IMR-90 (cell line): ENCODE data around the gene C16orf86. TPM values are rescaled to one million over a fixed set of nuclear protein-coding genes. Genes with fewer than 3 reads are reported as not detected.

ENCODE experiments used
- ATAC-seq: fragments of 200-7000 bp; cut with Tn5 transposase; 2 replicates; pipeline ENCODE4 v1.9.1; 2020; ENCODE audit warnings: low read depth, mild to moderate bottlenecking, moderate library complexity
- BruUV-seq: library from RNA; stranded (reverse); fragments of 400-500 nt; replicated peaks from 2 replicates; lab custom pipeline; 2021; lab: Mats Ljungman, UMichigan
- CTCF ChIA-PET: fragments of 300-600 bp; formaldehyde crosslinking; extraction: SDS; loops from one replicate; lab custom pipeline; 2021; ENCODE audit warnings: antibody characterized with exemption; lab: Yijun Ruan, JAX
- POLR2A ChIA-PET: fragments of 300-600 bp; sonication (Branson Sonifier 250); formaldehyde crosslinking; loops from one replicate; lab custom pipeline; 2022; ENCODE audit warnings: antibody characterized with exemption; ENCODE audit not compliant: unreplicated experiment; lab: Charles Lee
- DNase-seq: peaks from one replicate; pipeline ENCODE4 v3.0.0; 2013
- H2AFZ ChIP-seq: replicated peaks from 2 replicates; pipeline ENCODE3; 2013; ENCODE audit warnings: low read length, mild to moderate bottlenecking; ENCODE audit not compliant: poor library complexity
- H2AK5ac ChIP-seq: 2 replicates; pipeline ENCODE4 v1.6.1; 2013; ENCODE audit warnings: low read depth, low read length, inconsistent platforms
- H2AK9ac ChIP-seq: replicated peaks from 2 replicates; pipeline ENCODE3; 2013; ENCODE audit warnings: mild to moderate bottlenecking, low read depth, low read length, moderate library complexity; ENCODE audit not compliant: poor library complexity
- H2BK120ac ChIP-seq: 2 replicates; pipeline ENCODE4 v1.6.1; 2013; ENCODE audit warnings: low read depth, low read length, inconsistent platforms
- H2BK15ac ChIP-seq: 3 replicates; pipeline ENCODE4 v1.6.1; 2013; ENCODE audit warnings: low read depth, low read length, inconsistent platforms
- H2BK20ac ChIP-seq: 2 replicates; pipeline ENCODE4 v1.6.1; 2013; ENCODE audit warnings: low read depth, mild to moderate bottlenecking, inconsistent platforms, low read length, moderate library complexity
- H2BK5ac ChIP-seq: 2 replicates; pipeline ENCODE4 v1.6.1; 2013; ENCODE audit warnings: mild to moderate bottlenecking, low read depth, low read length, inconsistent platforms; ENCODE audit not compliant: poor library complexity, severe bottlenecking
- H3K14ac ChIP-seq: replicated peaks from 2 replicates; pipeline ENCODE4 v1.6.1; 2013; ENCODE audit warnings: low read depth, low read length, inconsistent platforms
- H3K18ac ChIP-seq: 2 replicates; pipeline ENCODE4 v1.6.1; 2013; ENCODE audit warnings: low read depth, low read length, control low read depth
- H3K23ac ChIP-seq: 2 replicates; pipeline ENCODE4 v1.6.1; 2013; ENCODE audit warnings: low read depth, low read length, inconsistent platforms
- H3K27ac ChIP-seq: 2 replicates; pipeline ENCODE4 v1.5.1; 2013; ENCODE audit warnings: mild to moderate bottlenecking, control low read depth, low read length; ENCODE audit not compliant: insufficient read depth
- H3K27me3 ChIP-seq: 2 replicates; pipeline ENCODE4 v1.6.1; 2013; ENCODE audit warnings: low read length; ENCODE audit not compliant: control insufficient read depth, insufficient read depth
- H3K36me3 ChIP-seq: 2 replicates; pipeline ENCODE4 v1.6.1; 2013; ENCODE audit warnings: low read length, mixed read lengths; ENCODE audit not compliant: control insufficient read depth, insufficient read depth
- H3K4ac ChIP-seq: 2 replicates; pipeline ENCODE4 v1.6.1; 2013; ENCODE audit warnings: low read depth, low read length, inconsistent platforms
- H3K4me1 ChIP-seq: 2 replicates; pipeline ENCODE4 v1.6.1; 2013; ENCODE audit warnings: low read length, mixed read lengths; ENCODE audit not compliant: control insufficient read depth, insufficient read depth
- H3K4me2 ChIP-seq: 2 replicates; pipeline ENCODE4 v1.6.1; 2013; ENCODE audit warnings: low read depth, mild to moderate bottlenecking, control low read depth, low read length, moderate library complexity
- H3K4me3 ChIP-seq: 2 replicates; pipeline ENCODE4 v1.5.1; 2013; ENCODE audit warnings: low read depth, mild to moderate bottlenecking, control low read depth, low read length, moderate library complexity; ENCODE audit not compliant: insufficient read depth
- H3K56ac ChIP-seq: 2 replicates; pipeline ENCODE4 v1.6.1; 2013; ENCODE audit warnings: low read length, inconsistent platforms; ENCODE audit not compliant: insufficient read depth; ENCODE audit errors: extremely low read depth
- H3K79me1 ChIP-seq, 2 experiments: 2 replicates each; pipeline ENCODE4 v1.6.1; 2013; ENCODE audit warnings: low read length in 2 of 2, inconsistent platforms in 1 of 2, low read depth in 1 of 2
- H3K9ac ChIP-seq: 2 replicates; pipeline ENCODE4 v1.6.1; 2013; ENCODE audit warnings: low read depth, low read length, control low read depth
- H3K9me1 ChIP-seq: 2 replicates; pipeline ENCODE4 v1.6.1; 2013; ENCODE audit warnings: low read length, inconsistent platforms; ENCODE audit not compliant: insufficient read depth
- H3K9me3 ChIP-seq: 2 replicates; pipeline ENCODE4 v1.6.1; 2013; ENCODE audit warnings: low read length; ENCODE audit not compliant: control insufficient read depth, insufficient read depth
- H4K20me1 ChIP-seq: 2 replicates; pipeline ENCODE4 v1.6.1; 2013; ENCODE audit warnings: low read length, inconsistent platforms; ENCODE audit not compliant: insufficient read depth
- H4K5ac ChIP-seq: 2 replicates; pipeline ENCODE4 v1.6.1; 2013; ENCODE audit warnings: mild to moderate bottlenecking, low read depth, low read length, control low read depth
- H4K8ac ChIP-seq, 2 experiments: 2 replicates each; pipeline ENCODE4 v1.6.1; 2013; ENCODE audit warnings: low read depth in 2 of 2, low read length in 2 of 2, control low read depth in 1 of 2, inconsistent platforms in 1 of 2
- H4K91ac ChIP-seq: 2 replicates; pipeline ENCODE4 v1.6.1; 2013; ENCODE audit warnings: low read depth, low read length, inconsistent platforms; ENCODE audit not compliant: insufficient read depth
- BHLHE40 ChIP-seq: fragments of 150-350 bp; IDR thresholded peaks from 2 replicates; pipeline ENCODE4 v1.6.1; 2016; ENCODE audit warnings: mild to moderate bottlenecking, low read depth, low read length
- CEBPB ChIP-seq: IDR thresholded peaks from 2 replicates; pipeline ENCODE4 v1.6.1; 2012; ENCODE audit warnings: low read depth, low read length, improper control_type of control experiment
- FOS ChIP-seq: fragments of 150-350 bp; IDR thresholded peaks from 2 replicates; pipeline ENCODE4 v1.6.1; 2016; ENCODE audit warnings: low read depth, low read length
- MAZ ChIP-seq: IDR thresholded peaks from 2 replicates; pipeline ENCODE4 v1.6.1; 2012; ENCODE audit warnings: low read depth, mild to moderate bottlenecking, low read length, improper control_type of control experiment, moderate library complexity, borderline replicate concordance
- MXI1 ChIP-seq: IDR thresholded peaks from 2 replicates; pipeline ENCODE4 v1.6.1; 2012; ENCODE audit warnings: low read depth, mild to moderate bottlenecking, low read length, moderate library complexity, borderline replicate concordance
- NFE2L2 ChIP-seq: fragments of 150-350 bp; IDR thresholded peaks from 2 replicates; pipeline ENCODE4 v1.6.1; 2016; ENCODE audit warnings: low read depth, mild to moderate bottlenecking, low read length
- POLR2A ChIP-seq: IDR thresholded peaks from 2 replicates; pipeline ENCODE4 v1.6.1; 2012; ENCODE audit warnings: mild to moderate bottlenecking, low read depth, low read length
- RAD21 ChIP-seq: IDR thresholded peaks from 2 replicates; pipeline ENCODE4 v1.6.1; 2012; ENCODE audit warnings: low read length, improper control_type of control experiment
- RFX5 ChIP-seq: IDR thresholded peaks from 2 replicates; pipeline ENCODE4 v1.8.0; 2012; ENCODE audit warnings: low read depth, mild to moderate bottlenecking, low read length, moderate library complexity
- SMC3 ChIP-seq: fragments of 150-350 bp; IDR thresholded peaks from 2 replicates; pipeline ENCODE4 v1.6.1; 2016; ENCODE audit warnings: low read depth, mild to moderate bottlenecking, antibody characterized with exemption, low read length, moderate library complexity
- WGBS, 2 experiments: methylation state at CpG; one replicate each; pipeline versions ENCODE4 v1.1.5 to v1.1.7; 2013; ENCODE audit warnings: missing lambda C conversion rate in 2 of 2; ENCODE audit not compliant: insufficient read length in 1 of 2; ENCODE audit errors: extremely low coverage in 2 of 2; 5-methylcytosine and 5-hydroxymethylcytosine counted together
- dilution Hi-C: fragments of 300-500 bp; cut with HindIII; formaldehyde crosslinking; loops from one replicate; pipeline ENCODE4 v1.14.3; 2018; ENCODE audit warnings: low sequenced_read_pairs; ENCODE audit not compliant: unreplicated experiment
- in situ Hi-C: fragments of 300-500 bp; cut with MboI; formaldehyde crosslinking; loops from 3 replicates; pipeline ENCODE4 v1.14.3; 2019; ENCODE audit warnings: low sequenced_read_pairs, inconsistent platforms, mixed read lengths
- intact Hi-C: fragments of 100-400 bp; cut with micrococcal nuclease; formaldehyde crosslinking; loops from 2 replicates; pipeline ENCODE4 v1.10.0; 2022
- polyA plus RNA-seq, 3 experiments: library from polyadenylated mRNA; depleted of rRNA; stranded (reverse); fragments of >200 nt; gene quantifications; 2 replicates each; pipeline ENCODE4 v1.2.3, GENCODE V29; 2012; ENCODE audit warnings: low replicate concordance in 1 of 3
- total RNA-seq: library from RNA; depleted of rRNA; stranded (reverse); fragments of >200 nt; gene quantifications from 2 replicates; pipeline ENCODE4 v1.2.3, GENCODE V29; 2012
- TF ChIP-seq, protein P1 (sequence below): conservative IDR thresholded peaks from 2 replicates; pipeline ENCODE4 v1.5.1; 2012; ENCODE audit warnings: mild to moderate bottlenecking, low read depth, low read length, improper control_type of control experiment
- TF ChIP-seq, protein P2 (sequence below): fragments of 150-350 bp; IDR thresholded peaks from 2 replicates; pipeline ENCODE4 v1.6.1; 2016; ENCODE audit warnings: low read depth, mild to moderate bottlenecking, low read length, moderate library complexity, borderline replicate concordance

Gene C16orf86
- total and polyA plus RNA-seq, 2 of the 4 experiments (the other 2 are of a cell fraction), result 0.54 to 0.70 TPM

DNA sequence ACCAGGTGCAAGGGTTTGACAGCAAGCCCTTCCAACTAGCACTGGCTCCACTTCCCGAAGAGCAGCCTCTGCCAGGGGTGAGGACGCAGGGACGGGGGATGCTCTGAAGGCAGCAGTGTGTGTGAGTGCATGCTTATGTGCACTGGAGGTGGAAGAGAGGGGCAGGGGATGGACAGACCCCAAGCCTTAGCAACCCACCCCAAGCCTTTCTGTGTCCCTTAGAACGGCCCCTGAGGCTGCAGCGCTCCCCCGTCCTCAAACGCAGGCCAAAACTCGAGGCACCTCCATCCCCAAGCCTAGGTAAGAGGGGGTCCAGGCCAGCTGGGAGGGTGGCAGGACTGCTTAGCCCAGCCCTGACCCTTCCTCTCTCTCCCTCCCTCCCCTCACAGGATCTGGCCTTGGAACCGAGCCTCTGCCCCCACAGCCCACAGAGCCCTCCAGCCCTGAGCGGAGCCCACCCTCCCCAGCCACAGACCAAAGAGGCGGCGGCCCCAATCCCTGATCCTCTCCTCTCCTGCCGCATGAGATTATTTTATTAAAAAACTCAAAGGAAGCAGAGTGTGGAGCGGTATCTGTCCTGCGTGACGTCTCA, 9.5 kb upstream of the C16orf86 start:
- peaks cover 9% of the 10 kb centered on the region; the same call in 1 of the 2 replicates for H3K4me1 ChIP-seq
- no peak overlapping the region for H3K9ac ChIP-seq
- H3K14ac ChIP-seq, result no peak overlapping the region
- no peak overlapping the region for H3K4me2 ChIP-seq
- H3K4me3 ChIP-seq, result no peak overlapping the region
- H4K5ac ChIP-seq, result no peak overlapping the region
- no peak overlapping the region for H3K56ac ChIP-seq
- ChIA-PET POLR2A (no interaction called here), CTCF (interaction anchor here (1.1 kb wide), 1 partner anchor 12 kb away, joined by 4 read pairs; the partner anchor contains the start of gene CARMIL2)
- H3K23ac ChIP-seq, result no peak overlapping the region
- H2BK20ac ChIP-seq, result no peak overlapping the region
- H2BK120ac ChIP-seq, result no peak overlapping the region
- 0 out of 2 replicates have a peak, but pooled peaks cover 1% of the 10 kb centered on the region for H3K36me3 ChIP-seq
- intact Hi-C loops (no loop called here), in situ Hi-C loops (no loop called here), dilution Hi-C loops (no loop called here)
- no peak overlapping the region for H2AFZ ChIP-seq
- no peaks in the 10 kb centered on the region for H3K9me3 ChIP-seq
- H4K91ac ChIP-seq, result no peak overlapping the region
- no peak for DNase-seq
- H4K20me1 ChIP-seq, result peaks cover 10% of the 10 kb centered on the region
- TF ChIP-seq, protein P1, sequence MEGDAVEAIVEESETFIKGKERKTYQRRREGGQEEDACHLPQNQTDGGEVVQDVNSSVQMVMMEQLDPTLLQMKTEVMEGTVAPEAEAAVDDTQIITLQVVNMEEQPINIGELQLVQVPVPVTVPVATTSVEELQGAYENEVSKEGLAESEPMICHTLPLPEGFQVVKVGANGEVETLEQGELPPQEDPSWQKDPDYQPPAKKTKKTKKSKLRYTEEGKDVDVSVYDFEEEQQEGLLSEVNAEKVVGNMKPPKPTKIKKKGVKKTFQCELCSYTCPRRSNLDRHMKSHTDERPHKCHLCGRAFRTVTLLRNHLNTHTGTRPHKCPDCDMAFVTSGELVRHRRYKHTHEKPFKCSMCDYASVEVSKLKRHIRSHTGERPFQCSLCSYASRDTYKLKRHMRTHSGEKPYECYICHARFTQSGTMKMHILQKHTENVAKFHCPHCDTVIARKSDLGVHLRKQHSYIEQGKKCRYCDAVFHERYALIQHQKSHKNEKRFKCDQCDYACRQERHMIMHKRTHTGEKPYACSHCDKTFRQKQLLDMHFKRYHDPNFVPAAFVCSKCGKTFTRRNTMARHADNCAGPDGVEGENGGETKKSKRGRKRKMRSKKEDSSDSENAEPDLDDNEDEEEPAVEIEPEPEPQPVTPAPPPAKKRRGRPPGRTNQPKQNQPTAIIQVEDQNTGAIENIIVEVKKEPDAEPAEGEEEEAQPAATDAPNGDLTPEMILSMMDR, result no peak
- no peak for TF ChIP-seq RAD21
- TF ChIP-seq SMC3, result no peak
- TF ChIP-seq NFE2L2, result no peak
- TF ChIP-seq FOS, result no peak
- no peak for TF ChIP-seq MAZ
- TF ChIP-seq BHLHE40, result no peak
- TF ChIP-seq RFX5, result no peak
- TF ChIP-seq CEBPB, result no peak
- TF ChIP-seq, protein P2, sequence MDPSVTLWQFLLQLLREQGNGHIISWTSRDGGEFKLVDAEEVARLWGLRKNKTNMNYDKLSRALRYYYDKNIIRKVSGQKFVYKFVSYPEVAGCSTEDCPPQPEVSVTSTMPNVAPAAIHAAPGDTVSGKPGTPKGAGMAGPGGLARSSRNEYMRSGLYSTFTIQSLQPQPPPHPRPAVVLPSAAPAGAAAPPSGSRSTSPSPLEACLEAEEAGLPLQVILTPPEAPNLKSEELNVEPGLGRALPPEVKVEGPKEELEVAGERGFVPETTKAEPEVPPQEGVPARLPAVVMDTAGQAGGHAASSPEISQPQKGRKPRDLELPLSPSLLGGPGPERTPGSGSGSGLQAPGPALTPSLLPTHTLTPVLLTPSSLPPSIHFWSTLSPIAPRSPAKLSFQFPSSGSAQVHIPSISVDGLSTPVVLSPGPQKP, result no peak
- TF ChIP-seq POLR2A, result no peak
- TF ChIP-seq MXI1, result no peak
- no peak overlapping the region for H3K27ac ChIP-seq
- H3K27me3 ChIP-seq, result peaks cover 4% of the 10 kb centered on the region
- no peak overlapping the region for H2AK5ac ChIP-seq
- ATAC-seq, result no peak
- H3K18ac ChIP-seq, result no peak overlapping the region
- H3K4ac ChIP-seq, result no peak overlapping the region
- no peak overlapping the region for H2BK5ac ChIP-seq
- H3K9me1 ChIP-seq, result peaks cover 7% of the 10 kb centered on the region
- H2AK9ac ChIP-seq, result no peak overlapping the region
- no TSS peak for BruUV-seq
- WGBS, 2 experiments, result 96% methylated on average over 3 of the region's 16 CpGs; no CpG with 5 or more reads in 1 of the 2 experiments
- peaks cover 6 to 20% of the 10 kb centered on the region in 2 experiments; a peak in 3 of 4 replicates for H3K79me1 ChIP-seq
- H4K8ac ChIP-seq, result no peak overlapping the region
- H2BK15ac ChIP-seq, result no peak overlapping the region
